Lower lobe of right lung (tissue), 2 donors: Measurements from ENCODE around the gene EPHA8. TPM values are rescaled to one million over a fixed set of nuclear protein-coding genes. Genes with fewer than 3 reads are reported as not detected.
A peak's percentile ranks its signal among the peaks of the same experiment; 100 is the strongest.

Source experiments
- ATAC-seq, 2 donors: fragments of 200-7000 bp; cut with Tn5 transposase; one replicate each; pipeline ENCODE4 v1.9.1; 2020 to 2022; ENCODE audit warnings: mild to moderate bottlenecking in 2 of 2, moderate library complexity in 2 of 2
- DNase-seq: peaks from one replicate; pipeline ENCODE4 v3.0.0-alpha.2; 2020
- H3K27ac ChIP-seq: fragments of 200-600 bp; one replicate; pipeline ENCODE4 v1.8.0; 2022
- H3K27me3 ChIP-seq: fragments of 200-600 bp; one replicate; pipeline ENCODE4 v1.8.0; 2022; ENCODE audit warnings: low read depth
- H3K36me3 ChIP-seq: fragments of 200-600 bp; one replicate; pipeline ENCODE4 v1.8.0; 2022; ENCODE audit warnings: mild to moderate bottlenecking
- H3K4me1 ChIP-seq: fragments of 200-600 bp; one replicate; pipeline ENCODE4 v1.8.0; 2022
- H3K4me3 ChIP-seq: fragments of 200-600 bp; one replicate; pipeline ENCODE4 v1.8.0; 2022; ENCODE audit warnings: mild to moderate bottlenecking
- H3K9me3 ChIP-seq: fragments of 200-600 bp; one replicate; pipeline ENCODE4 v1.8.0; 2022
- intact Hi-C: fragments of 100-400 bp; cut with DNase I; formaldehyde crosslinking; loops from one replicate; pipeline ENCODE4 v1.11.0; 2022
- total RNA-seq: library from RNA; stranded (reverse); fragmentation: NEBNext Ultra II Directional; extraction: Animal tissue kit (Norgen Biotek cat#: 25700); gene quantifications from one replicate; pipeline ENCODE4 v1.2.1, GENCODE V29; 2021
- TF ChIP-seq, protein P1 (sequence below): fragments of 200-600 bp; IDR thresholded peaks from one replicate; pipeline ENCODE4 v1.8.0; 2022; ENCODE audit warnings: antibody characterized with exemption, mild to moderate bottlenecking
- donor health status: DM: no; HTN: yes; CAD: no; lungs with severe emphysema.

Gene EPHA8
- total RNA-seq, 1 donor from 2014 or later: not detected

- Histone ChIP-seq H3K36me3 (no peaks in the 10 kb centered on the region), H3K4me3 (peak overlapping the region; percentile 46), H3K4me1 (peaks cover 4% of the 10 kb centered on the region), H3K9me3 (no peaks in the 10 kb centered on the region), H3K27me3 (peaks cover 25% of the 10 kb centered on the region), H3K27ac (no peak overlapping the region)
- TF ChIP-seq, protein P1, sequence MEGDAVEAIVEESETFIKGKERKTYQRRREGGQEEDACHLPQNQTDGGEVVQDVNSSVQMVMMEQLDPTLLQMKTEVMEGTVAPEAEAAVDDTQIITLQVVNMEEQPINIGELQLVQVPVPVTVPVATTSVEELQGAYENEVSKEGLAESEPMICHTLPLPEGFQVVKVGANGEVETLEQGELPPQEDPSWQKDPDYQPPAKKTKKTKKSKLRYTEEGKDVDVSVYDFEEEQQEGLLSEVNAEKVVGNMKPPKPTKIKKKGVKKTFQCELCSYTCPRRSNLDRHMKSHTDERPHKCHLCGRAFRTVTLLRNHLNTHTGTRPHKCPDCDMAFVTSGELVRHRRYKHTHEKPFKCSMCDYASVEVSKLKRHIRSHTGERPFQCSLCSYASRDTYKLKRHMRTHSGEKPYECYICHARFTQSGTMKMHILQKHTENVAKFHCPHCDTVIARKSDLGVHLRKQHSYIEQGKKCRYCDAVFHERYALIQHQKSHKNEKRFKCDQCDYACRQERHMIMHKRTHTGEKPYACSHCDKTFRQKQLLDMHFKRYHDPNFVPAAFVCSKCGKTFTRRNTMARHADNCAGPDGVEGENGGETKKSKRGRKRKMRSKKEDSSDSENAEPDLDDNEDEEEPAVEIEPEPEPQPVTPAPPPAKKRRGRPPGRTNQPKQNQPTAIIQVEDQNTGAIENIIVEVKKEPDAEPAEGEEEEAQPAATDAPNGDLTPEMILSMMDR: no peak
- intact Hi-C loops: no loop called here
- no peak for ATAC-seq
- DNase-seq: no peak
These were observed 76.0 kb downstream of the EPHA8 start for GRCh38 chr1:22639286-22639685.

GRCh38 chr1:22641247-22641646 is 78.0 kb downstream of the EPHA8 start:
- H3K36me3 ChIP-seq: no peaks in the 10 kb centered on the region
- TF ChIP-seq, protein P1: no peak
- ATAC-seq (no peak), DNase-seq (no peak)
- no peaks in the 10 kb centered on the region for H3K9me3 ChIP-seq
- peaks cover 25% of the 10 kb centered on the region for H3K27me3 ChIP-seq
- no peak overlapping the region for H3K27ac ChIP-seq
- no peak overlapping the region for H3K4me3 ChIP-seq
- H3K4me1 ChIP-seq: peaks cover 4% of the 10 kb centered on the region
- intact Hi-C loops: loop anchor here (10.0 kb wide), 1 partner anchor 216 kb away; no protein-coding TSS in a partner anchor

DNA sequence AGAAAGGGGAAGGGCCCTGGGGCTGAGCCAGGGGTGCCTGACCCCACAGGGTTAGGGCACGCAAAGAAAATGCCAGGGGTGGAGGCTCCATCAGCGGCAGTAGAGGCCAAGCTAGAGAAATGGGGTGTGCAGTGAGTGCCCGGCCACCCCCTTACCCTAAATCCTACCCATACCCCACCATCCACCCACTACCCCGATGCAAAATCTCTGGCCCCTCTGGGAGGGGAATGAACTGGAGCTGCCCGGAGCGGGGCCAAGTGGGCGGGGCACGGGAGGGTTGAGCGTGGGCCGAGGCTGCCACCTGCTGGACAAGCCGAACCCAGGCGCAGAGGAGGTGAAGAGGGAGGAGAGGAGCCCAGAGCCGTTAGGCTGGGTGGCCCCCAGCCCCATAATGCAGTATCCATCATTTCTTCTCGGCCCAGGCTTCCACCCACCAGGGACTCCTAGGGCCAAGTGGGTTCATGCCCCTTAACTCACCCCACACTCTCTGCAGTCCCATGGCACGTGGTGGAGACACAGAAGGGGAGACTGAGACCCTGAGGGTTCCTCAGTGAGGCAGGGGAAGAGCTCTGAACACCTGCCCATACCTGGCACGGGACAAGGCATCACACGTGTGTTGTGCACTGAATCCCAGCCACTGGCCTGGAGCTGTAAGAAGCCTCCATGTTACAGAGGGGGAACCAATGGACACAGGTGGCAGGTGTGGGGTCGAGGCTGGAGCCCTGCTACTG is 78.8 kb downstream of the EPHA8 start:
- Histone ChIP-seq H3K27ac (no peak overlapping the region), H3K27me3 (peaks cover 19% of the 10 kb centered on the region), H3K4me3 (no peak overlapping the region), H3K9me3 (no peaks in the 10 kb centered on the region), H3K36me3 (no peaks in the 10 kb centered on the region), H3K4me1 (peaks cover 4% of the 10 kb centered on the region)
- TF ChIP-seq, protein P1: peak; percentile 96
- ATAC-seq (peak; percentile 82 to 85), DNase-seq (peak; percentile 88)
- intact Hi-C loops: loop anchor here (10.0 kb wide), 1 partner anchor 217 kb away; no protein-coding TSS in a partner anchor

- Histone ChIP-seq H3K9me3 (no peaks in the 10 kb centered on the region), H3K4me3 (peak within 1 kb of the TSS; percentile 49), H3K4me1 (peaks cover 4% of the 10 kb centered on the region), H3K27me3 (peaks cover 16% of the 10 kb centered on the region), H3K36me3 (no peaks in the 10 kb centered on the region), H3K27ac (peak within 1 kb of the TSS; percentile 65)
- intact Hi-C loops: loop anchor here (10.0 kb wide), 1 partner anchor 219 kb away; no protein-coding TSS in a partner anchor
- ATAC-seq (peak; percentile 23 to 65), DNase-seq (peak; percentile 73)
- TF ChIP-seq, protein P1: no peak
These were observed 80.1 kb downstream of the EPHA8 start, which contains the start of gene C1QC for GRCh38 chr1:22643381-22643780. TSS of gene C1QC (plus strand) at chr1:22643633. CDS start at chr1:22644024, 391 bp downstream.

DNA sequence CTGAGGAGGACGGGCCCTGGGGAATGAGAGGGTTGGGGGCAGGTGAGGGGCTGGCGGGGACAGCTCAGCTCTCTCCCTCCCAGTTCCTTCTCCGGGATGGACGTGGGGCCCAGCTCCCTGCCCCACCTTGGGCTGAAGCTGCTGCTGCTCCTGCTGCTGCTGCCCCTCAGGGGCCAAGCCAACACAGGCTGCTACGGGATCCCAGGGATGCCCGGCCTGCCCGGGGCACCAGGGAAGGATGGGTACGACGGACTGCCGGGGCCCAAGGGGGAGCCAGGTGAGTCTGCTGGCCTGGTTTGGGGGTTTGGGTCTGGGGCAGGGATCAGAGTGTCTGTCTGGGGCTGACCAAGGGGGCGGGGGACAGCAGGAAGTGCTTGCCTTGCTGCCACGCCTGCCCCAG is 80.6 kb downstream of the EPHA8 start:
- no peak for ATAC-seq
- Histone ChIP-seq H3K27ac (peak overlapping the region; percentile 65), H3K27me3 (peaks cover 11% of the 10 kb centered on the region), H3K4me1 (peaks cover 4% of the 10 kb centered on the region), H3K9me3 (no peaks in the 10 kb centered on the region), H3K36me3 (no peaks in the 10 kb centered on the region), H3K4me3 (peak overlapping the region; percentile 49)
- intact Hi-C loops: loop anchor here (10.0 kb wide), 1 partner anchor 219 kb away; no protein-coding TSS in a partner anchor
- no peak for DNase-seq
- TF ChIP-seq, protein P1: no peak
